HEK293 (cell line): ENCODE results near the gene STX1B.

Experiments
- BCL11B ChIP-seq: fragments of 450-650 bp; formaldehyde crosslinking; IDR thresholded peaks from 2 replicates; pipeline ENCODE4 v1.5.1; 2016; ENCODE audit warnings: low read depth, missing biosample characterization, missing genetic modification characterization
- GLI4 ChIP-seq: fragments of 450-650 bp; formaldehyde crosslinking; IDR thresholded peaks from 2 replicates; pipeline ENCODE4 v1.5.1; 2016; ENCODE audit warnings: missing biosample characterization, missing genetic modification characterization
- GLIS1 ChIP-seq: fragments of 450-650 bp; formaldehyde crosslinking; IDR thresholded peaks from 2 replicates; pipeline ENCODE4 v1.5.1; 2016; ENCODE audit warnings: missing biosample characterization, missing genetic modification characterization
- GLIS2 ChIP-seq: fragments of 450-650 bp; formaldehyde crosslinking; IDR thresholded peaks from 2 replicates; pipeline ENCODE4 v1.5.1; 2016; ENCODE audit warnings: missing biosample characterization, missing genetic modification characterization
- HOXC10 ChIP-seq: sonication (generic); formaldehyde crosslinking; IDR thresholded peaks from 2 replicates; pipeline ENCODE4 v1.8.1; 2023; ENCODE audit warnings: mild to moderate bottlenecking, missing genetic modification reagents
- IKZF3 ChIP-seq: fragments of 450-650 bp; IDR thresholded peaks from 2 replicates; pipeline ENCODE4 v1.5.0; 2018; ENCODE audit warnings: missing biosample characterization, mild to moderate bottlenecking, missing genetic modification characterization, moderate library complexity
- KLF1 ChIP-seq: fragments of 450-650 bp; formaldehyde crosslinking; IDR thresholded peaks from 2 replicates; pipeline ENCODE4 v1.5.1; 2016; ENCODE audit warnings: missing biosample characterization, missing genetic modification characterization
- MYNN ChIP-seq: fragments of 450-650 bp; formaldehyde crosslinking; IDR thresholded peaks from 2 replicates; pipeline ENCODE4 v1.5.1; 2016; ENCODE audit warnings: missing biosample characterization, missing genetic modification characterization, borderline replicate concordance
- PATZ1 ChIP-seq: fragments of 450-650 bp; formaldehyde crosslinking; IDR thresholded peaks from 2 replicates; pipeline ENCODE4 v1.5.1; 2016; ENCODE audit warnings: missing biosample characterization, missing genetic modification characterization
- RBAK ChIP-seq: fragments of 450-650 bp; formaldehyde crosslinking; IDR thresholded peaks from 2 replicates; pipeline ENCODE4 v1.5.1; 2016; ENCODE audit warnings: missing biosample characterization, missing genetic modification characterization
- SCRT1 ChIP-seq: fragments of 450-650 bp; formaldehyde crosslinking; IDR thresholded peaks from 2 replicates; pipeline ENCODE4 v1.5.1; 2016; ENCODE audit warnings: missing biosample characterization, missing genetic modification characterization, borderline replicate concordance
- SCRT2 ChIP-seq: fragments of 450-650 bp; formaldehyde crosslinking; IDR thresholded peaks from 2 replicates; pipeline ENCODE4 v1.5.1; 2016; ENCODE audit warnings: missing biosample characterization, missing genetic modification characterization
- SP2 ChIP-seq: fragments of 450-650 bp; formaldehyde crosslinking; IDR thresholded peaks from 2 replicates; pipeline ENCODE4 v1.5.1; 2016; ENCODE audit warnings: missing biosample characterization, missing genetic modification characterization
- SP7 ChIP-seq: fragments of 450-650 bp; formaldehyde crosslinking; IDR thresholded peaks from 2 replicates; pipeline ENCODE4 v1.5.1; 2016; ENCODE audit warnings: missing biosample characterization, missing genetic modification characterization
- TRIM28 ChIP-seq: IDR thresholded peaks from 2 replicates; pipeline ENCODE4 v1.6.1; 2011; ENCODE audit warnings: low read length, control low read depth, borderline replicate concordance
- WT1 ChIP-seq: fragments of 450-650 bp; formaldehyde crosslinking; IDR thresholded peaks from 2 replicates; pipeline ENCODE4 v1.5.1; 2016; ENCODE audit warnings: missing biosample characterization, missing genetic modification characterization
- ZBTB20 ChIP-seq: fragments of 450-650 bp; formaldehyde crosslinking; IDR thresholded peaks from 2 replicates; pipeline ENCODE4 v1.5.1; 2016; ENCODE audit warnings: missing biosample characterization, missing genetic modification characterization
- ZEB2 ChIP-seq: fragments of 450-650 bp; formaldehyde crosslinking; IDR thresholded peaks from 2 replicates; pipeline ENCODE4 v1.5.1; 2016; ENCODE audit warnings: missing biosample characterization, missing genetic modification characterization
- ZFP69B ChIP-seq: fragments of 450-650 bp; formaldehyde crosslinking; IDR thresholded peaks from 2 replicates; pipeline ENCODE4 v1.5.1; 2016; ENCODE audit warnings: missing biosample characterization, missing genetic modification characterization
- ZIC2 ChIP-seq: fragments of 450-650 bp; formaldehyde crosslinking; IDR thresholded peaks from 2 replicates; pipeline ENCODE4 v1.5.1; 2016; ENCODE audit warnings: missing biosample characterization, missing genetic modification characterization
- ZNF10 ChIP-seq: fragments of 450-650 bp; formaldehyde crosslinking; IDR thresholded peaks from 2 replicates; pipeline ENCODE4 v1.5.1; 2017; ENCODE audit warnings: missing biosample characterization, missing genetic modification characterization
- ZNF133 ChIP-seq: fragments of 450-650 bp; formaldehyde crosslinking; IDR thresholded peaks from 2 replicates; pipeline ENCODE4 v1.5.1; 2016; ENCODE audit warnings: missing biosample characterization, missing genetic modification characterization
- ZNF239 ChIP-seq: fragments of 450-650 bp; formaldehyde crosslinking; IDR thresholded peaks from 2 replicates; pipeline ENCODE4 v1.5.1; 2016; ENCODE audit warnings: missing biosample characterization, missing genetic modification characterization
- ZNF266 ChIP-seq: fragments of 450-650 bp; formaldehyde crosslinking; IDR thresholded peaks from 2 replicates; pipeline ENCODE4 v1.5.1; 2016; ENCODE audit warnings: missing biosample characterization, missing genetic modification characterization, low read depth
- ZNF341 ChIP-seq: fragments of 450-650 bp; formaldehyde crosslinking; IDR thresholded peaks from 2 replicates; pipeline ENCODE4; 2016; ENCODE audit warnings: low read depth, missing biosample characterization, missing genetic modification characterization
- ZNF350 ChIP-seq: fragments of 450-650 bp; formaldehyde crosslinking; IDR thresholded peaks from 2 replicates; pipeline ENCODE4 v1.5.0; 2017; ENCODE audit warnings: missing biosample characterization, mild to moderate bottlenecking, missing genetic modification characterization
- ZNF366 ChIP-seq: fragments of 450-650 bp; formaldehyde crosslinking; conservative IDR thresholded peaks from 2 replicates; pipeline ENCODE4 v1.5.1; 2016; ENCODE audit warnings: missing biosample characterization, missing genetic modification characterization
- ZNF391 ChIP-seq: fragments of 450-650 bp; formaldehyde crosslinking; IDR thresholded peaks from 2 replicates; pipeline ENCODE4 v1.5.1; 2016; ENCODE audit warnings: low read depth, missing biosample characterization, missing genetic modification characterization, borderline replicate concordance
- ZNF394 ChIP-seq: fragments of 450-650 bp; formaldehyde crosslinking; IDR thresholded peaks from 2 replicates; pipeline ENCODE4 v1.5.1; 2016; ENCODE audit warnings: missing biosample characterization, missing genetic modification characterization, mild to moderate bottlenecking, moderate library complexity, borderline replicate concordance
- ZNF473 ChIP-seq: fragments of 450-650 bp; formaldehyde crosslinking; IDR thresholded peaks from 2 replicates; pipeline ENCODE4 v1.5.1; 2017; ENCODE audit warnings: missing biosample characterization, missing genetic modification characterization
- ZNF501 ChIP-seq: fragments of 450-650 bp; formaldehyde crosslinking; IDR thresholded peaks from 2 replicates; pipeline ENCODE4 v1.5.1; 2016; ENCODE audit warnings: missing biosample characterization, missing genetic modification characterization
- ZNF555 ChIP-seq: fragments of 450-650 bp; formaldehyde crosslinking; conservative IDR thresholded peaks from 2 replicates; pipeline ENCODE4 v1.5.1; 2017; ENCODE audit warnings: missing biosample characterization, mild to moderate bottlenecking, missing genetic modification characterization, inconsistent platforms
- ZNF585B ChIP-seq: fragments of 450-650 bp; formaldehyde crosslinking; IDR thresholded peaks from 2 replicates; pipeline ENCODE4 v1.5.1; 2016; ENCODE audit warnings: missing biosample characterization, missing genetic modification characterization
- ZNF600 ChIP-seq: fragments of 450-650 bp; formaldehyde crosslinking; IDR thresholded peaks from 2 replicates; pipeline ENCODE4 v1.5.1; 2016; ENCODE audit warnings: missing biosample characterization, missing genetic modification characterization
- ZNF623 ChIP-seq: fragments of 450-650 bp; formaldehyde crosslinking; IDR thresholded peaks from 2 replicates; pipeline ENCODE4 v1.5.1; 2016; ENCODE audit warnings: missing biosample characterization, missing genetic modification characterization
- ZNF624 ChIP-seq: fragments of 450-650 bp; formaldehyde crosslinking; IDR thresholded peaks from 2 replicates; pipeline ENCODE4 v1.5.1; 2017; ENCODE audit warnings: missing biosample characterization, missing genetic modification characterization
- ZNF629 ChIP-seq: fragments of 450-650 bp; formaldehyde crosslinking; IDR thresholded peaks from 2 replicates; pipeline ENCODE4 v1.5.1; 2017; ENCODE audit warnings: missing biosample characterization, missing genetic modification characterization
- ZNF692 ChIP-seq: fragments of 450-650 bp; formaldehyde crosslinking; IDR thresholded peaks from 2 replicates; pipeline ENCODE4 v1.5.1; 2016; ENCODE audit warnings: missing biosample characterization, missing genetic modification characterization
- ZNF777 ChIP-seq: fragments of 450-650 bp; formaldehyde crosslinking; IDR thresholded peaks from 2 replicates; pipeline ENCODE4 v1.5.1; 2017; ENCODE audit warnings: missing biosample characterization, missing genetic modification characterization, borderline replicate concordance

The STX1B gene

GRCh38 chr16:30949650-30950515, 60.6 kb downstream of the STX1B start (continued):
- TF ChIP-seq HOXC10 (CRISPR knock-in tag) (0 out of 2 replicates have a peak, but pooled peaks have one; percentile 70), SCRT1 (tag by site-specific recombination) (peak; percentile 99), ZNF692 (peak; percentile 54; the same call in 1 of the 2 replicates), ZNF239 (tag by site-specific recombination) (no peak), SCRT2 (tag by site-specific recombination) (peak; percentile 100), PATZ1 (tag by site-specific recombination) (peak; percentile 52), ZNF777 (no peak), ZNF600 (peak; percentile 78), ZNF133 (tag by site-specific recombination) (no peak), GLIS1 (peak; percentile 76), ZNF501 (tag by site-specific recombination) (no peak), BCL11B (tag by site-specific recombination) (peak; percentile 12; the same call in 1 of the 2 replicates), WT1 (tag by site-specific recombination) (0 out of 2 replicates have a peak, but pooled peaks have one; percentile 26), ZBTB20 (tag by site-specific recombination) (peak; percentile 31; the same call in 1 of the 2 replicates), ZNF394 (peak; percentile 25; the same call in 1 of the 2 replicates), ZNF391 (tag by site-specific recombination) (no peak), KLF1 (tag by site-specific recombination) (peak; percentile 95), ZFP69B (tag by site-specific recombination) (0 out of 2 replicates have a peak, but pooled peaks have one; percentile 58), ZNF623 (tag by site-specific recombination) (no peak), ZIC2 (tag by site-specific recombination) (peak; percentile 99), ZNF350 (tag by site-specific recombination) (no peak), SP7 (peak; percentile 80), ZNF473 (tag by site-specific recombination) (no peak), RBAK (tag by site-specific recombination) (no peak), GLIS2 (tag by site-specific recombination) (peak; percentile 32; the same call in 1 of the 2 replicates), ZNF266 (tag by site-specific recombination) (no peak), ZNF366 (peak; percentile 85), ZNF629 (tag by site-specific recombination) (peak; percentile 20; the same call in 1 of the 2 replicates), TRIM28 (0 out of 2 replicates have a peak, but pooled peaks have one; percentile 21), MYNN (tag by site-specific recombination) (no peak), ZNF585B (tag by site-specific recombination) (no peak), GLI4 (tag by site-specific recombination) (no peak), ZNF341 (tag by site-specific recombination) (0 out of 2 replicates have a peak, but pooled peaks have one; percentile 30), ZNF624 (tag by site-specific recombination) (no peak), ZNF555 (no peak), ZEB2 (peak; percentile 37; the same call in 1 of the 2 replicates), IKZF3 (tag by site-specific recombination) (0 out of 2 replicates have a peak, but pooled peaks have one; percentile 34), ZNF10 (0 out of 2 replicates have a peak, but pooled peaks have one; percentile 17), SP2 (tag by site-specific recombination) (peak; percentile 69)
